DMS53 treated with DMSO at 0.1 percent for 48 hours (cell line): ENCODE data around the gene ASXL3.

Experiments used
- DNase-seq: peaks from one replicate; lab custom pipeline; 2025; ENCODE audit not compliant: unreplicated experiment; lab: John Stamatoyannopoulos, UW

ASXL3 gene

GRCh38 chr18:33712719-33713118 is 134.7 kb downstream of the ASXL3 start:
- DNase-seq = no peak

- DNase-seq = no peak
These were observed 138.2 kb downstream of the ASXL3 start for GRCh38 chr18:33716061-33716683.

GRCh38 chr18:33717339-33717738 is 139.3 kb downstream of the ASXL3 start:
- DNase-seq = no peak

GRCh38 chr18:33720133-33720532 is 142.1 kb downstream of the ASXL3 start:
- no peak for DNase-seq

- no peak for DNase-seq
These were observed 151.5 kb downstream of the ASXL3 start for GRCh38 chr18:33729556-33729955.

GRCh38 chr18:33733376-33733775 is 155.4 kb downstream of the ASXL3 start:
- peak; percentile 43 for DNase-seq

- DNase-seq = no peak
These were observed 157.4 kb downstream of the ASXL3 start for GRCh38 chr18:33735428-33735827.

GRCh38 chr18:33741760-33742159 is 163.7 kb downstream of the ASXL3 start:
- DNase-seq = no peak

GRCh38 chr18:33744032-33744697 is 166.1 kb downstream of the ASXL3 start:
- no peak for DNase-seq

- DNase-seq = no peak
These were observed 167.3 kb downstream of the ASXL3 start for GRCh38 chr18:33745151-33745795.

GRCh38 chr18:33745871-33746545 is 168.0 kb downstream of the ASXL3 start:
- no peak for DNase-seq

- no peak for DNase-seq
These were observed 171.8 kb downstream of the ASXL3 start for GRCh38 chr18:33749834-33750233.

GRCh38 chr18:33750366-33750765 is 172.3 kb downstream of the ASXL3 start:
- no peak for DNase-seq

GRCh38 chr18:33751613-33752221 is 173.7 kb downstream of the ASXL3 start:
- DNase-seq = peak; percentile 72

GRCh38 chr18:33755391-33755790 is 177.4 kb downstream of the ASXL3 start:
- DNase-seq = peak; percentile 50

- peak; percentile 96 for DNase-seq
These were observed 178.0 kb downstream of the ASXL3 start for GRCh38 chr18:33755931-33756560.

- DNase-seq = peak; percentile 61
These were observed 179.0 kb downstream of the ASXL3 start for GRCh38 chr18:33757037-33757436.

- peak; percentile 56 for DNase-seq
These were observed 183.3 kb downstream of the ASXL3 start for GRCh38 chr18:33761363-33761762.

- DNase-seq = no peak
These were observed 203.4 kb downstream of the ASXL3 start for GRCh38 chr18:33781429-33781828.
